Measurements from ENCODE around the gene RFT1.

RFT1 gene

GRCh38 chr3:53147903-53148400, 17.7 kb upstream of the RFT1 start:
- no peaks in the 10 kb centered on the region for H3K4me1 ChIP-seq (ENCODE audit: control insufficient read depth, insufficient read depth, low read length)
- H3K27ac ChIP-seq (ENCODE audit: low read length) = no peak overlapping the region

GRCh38 chr3:53147151-53147902, 17.1 kb upstream of the RFT1 start:
- no peak for DNase-seq (ENCODE audit: low read depth, low spot score)
- Histone ChIP-seq H3K36me3 (ENCODE audit: control insufficient read depth, insufficient read depth, low read length) (no peaks in the 10 kb centered on the region), H3K4me3 (ENCODE audit: low read length) (no peak overlapping the region), H3K27me3 (ENCODE audit: control insufficient read depth, insufficient read depth, low read length) (no peaks in the 10 kb centered on the region), H3K4me1 (ENCODE audit: control insufficient read depth, insufficient read depth, low read length) (peaks cover under 1% of the 10 kb centered on the region; the same call in 1 of the 2 replicates), H3K27ac (ENCODE audit: low read length) (no peak overlapping the region), H3K9me3 (ENCODE audit: control insufficient read depth, insufficient read depth, low read length) (no peaks in the 10 kb centered on the region)
- WGBS (ENCODE audit: insufficient coverage, insufficient read length) = no CpG with 5 or more reads among the region's 11 CpGs

More at GRCh38 chr3:53147903-53148400, 17.7 kb upstream of the RFT1 start:
- Histone ChIP-seq H3K36me3 (ENCODE audit: control insufficient read depth, insufficient read depth, low read length) (no peaks in the 10 kb centered on the region), H3K27me3 (ENCODE audit: control insufficient read depth, insufficient read depth, low read length) (no peaks in the 10 kb centered on the region), H3K4me3 (ENCODE audit: low read length) (no peak overlapping the region), H3K9me3 (ENCODE audit: control insufficient read depth, insufficient read depth, low read length) (no peaks in the 10 kb centered on the region)
- WGBS (ENCODE audit: insufficient coverage, insufficient read length) = no CpG with 5 or more reads among the region's 2 CpGs
- DNase-seq (ENCODE audit: low read depth, low spot score) = no peak

- no peaks in the 10 kb centered on the region for H3K27me3 ChIP-seq (ENCODE audit: control insufficient read depth, insufficient read depth, low read length)
- H3K4me1 ChIP-seq (ENCODE audit: control insufficient read depth, insufficient read depth, low read length) = peaks cover 2% of the 10 kb centered on the region; the same call in 1 of the 2 replicates
- no peak overlapping the region for H3K27ac ChIP-seq (ENCODE audit: low read length)
- WGBS (ENCODE audit: insufficient coverage, insufficient read length) = no CpG with 5 or more reads among the region's 7 CpGs
- H3K9me3 ChIP-seq (ENCODE audit: control insufficient read depth, insufficient read depth, low read length) = no peaks in the 10 kb centered on the region
- DNase-seq (ENCODE audit: low read depth, low spot score) = no peak
- H3K4me3 ChIP-seq (ENCODE audit: low read length) = no peak overlapping the region
- H3K36me3 ChIP-seq (ENCODE audit: control insufficient read depth, insufficient read depth, low read length) = no peaks in the 10 kb centered on the region
These were observed 16.2 kb upstream of the RFT1 start for GRCh38 chr3:53146319-53146891.

- Histone ChIP-seq H3K27me3 (ENCODE audit: control insufficient read depth, insufficient read depth, low read length) (no peaks in the 10 kb centered on the region), H3K36me3 (ENCODE audit: control insufficient read depth, insufficient read depth, low read length) (no peaks in the 10 kb centered on the region), H3K27ac (ENCODE audit: low read length) (no peak overlapping the region), H3K9me3 (ENCODE audit: control insufficient read depth, insufficient read depth, low read length) (no peaks in the 10 kb centered on the region), H3K4me1 (ENCODE audit: control insufficient read depth, insufficient read depth, low read length) (peaks cover 2% of the 10 kb centered on the region; the same call in 1 of the 2 replicates), H3K4me3 (ENCODE audit: low read length) (no peak overlapping the region)
- no peak for DNase-seq (ENCODE audit: low read depth, low spot score)
- no CpG with 5 or more reads among the region's 3 CpGs for WGBS (ENCODE audit: insufficient coverage, insufficient read length)
These were observed 15.5 kb upstream of the RFT1 start for GRCh38 chr3:53145713-53146080.

- Histone ChIP-seq H3K4me1 (ENCODE audit: control insufficient read depth, insufficient read depth, low read length) (peaks cover 2% of the 10 kb centered on the region; the same call in 1 of the 2 replicates), H3K27ac (ENCODE audit: low read length) (no peak overlapping the region), H3K9me3 (ENCODE audit: control insufficient read depth, insufficient read depth, low read length) (no peaks in the 10 kb centered on the region), H3K27me3 (ENCODE audit: control insufficient read depth, insufficient read depth, low read length) (no peaks in the 10 kb centered on the region), H3K36me3 (ENCODE audit: control insufficient read depth, insufficient read depth, low read length) (no peaks in the 10 kb centered on the region), H3K4me3 (ENCODE audit: low read length) (no peak overlapping the region)
- DNase-seq (ENCODE audit: low read depth, low spot score) = no peak
- WGBS (ENCODE audit: insufficient coverage, insufficient read length) = no CpG with 5 or more reads among the region's 11 CpGs
These were observed 14.9 kb upstream of the RFT1 start for GRCh38 chr3:53144862-53145712.

- no peak overlapping the region for H3K4me3 ChIP-seq (ENCODE audit: low read length)
- no peaks in the 10 kb centered on the region for H3K27me3 ChIP-seq (ENCODE audit: control insufficient read depth, insufficient read depth, low read length)
- H3K4me1 ChIP-seq (ENCODE audit: control insufficient read depth, insufficient read depth, low read length) = peaks cover 2% of the 10 kb centered on the region; the same call in 1 of the 2 replicates
- H3K36me3 ChIP-seq (ENCODE audit: control insufficient read depth, insufficient read depth, low read length) = no peaks in the 10 kb centered on the region
- H3K9me3 ChIP-seq (ENCODE audit: control insufficient read depth, insufficient read depth, low read length) = no peaks in the 10 kb centered on the region
- no peak overlapping the region for H3K27ac ChIP-seq (ENCODE audit: low read length)
- no CpG with 5 or more reads among the region's 4 CpGs for WGBS (ENCODE audit: insufficient coverage, insufficient read length)
- DNase-seq (ENCODE audit: low read depth, low spot score) = no peak
These were observed 14.2 kb upstream of the RFT1 start for GRCh38 chr3:53144446-53144845.

GRCh38 chr3:53142986-53143385, 12.8 kb upstream of the RFT1 start:
- Histone ChIP-seq H3K27ac (ENCODE audit: low read length) (no peak overlapping the region), H3K4me1 (ENCODE audit: control insufficient read depth, insufficient read depth, low read length) (peaks cover 2% of the 10 kb centered on the region; the same call in 1 of the 2 replicates), H3K9me3 (ENCODE audit: control insufficient read depth, insufficient read depth, low read length) (no peaks in the 10 kb centered on the region), H3K36me3 (ENCODE audit: control insufficient read depth, insufficient read depth, low read length) (no peaks in the 10 kb centered on the region), H3K4me3 (ENCODE audit: low read length) (no peak overlapping the region), H3K27me3 (ENCODE audit: control insufficient read depth, insufficient read depth, low read length) (no peaks in the 10 kb centered on the region)
- DNase-seq (ENCODE audit: low read depth, low spot score) = no peak
- no CpG with 5 or more reads among the region's 3 CpGs for WGBS (ENCODE audit: insufficient coverage, insufficient read length)

- peaks cover 2% of the 10 kb centered on the region; the same call in 1 of the 2 replicates for H3K4me1 ChIP-seq (ENCODE audit: control insufficient read depth, insufficient read depth, low read length)
- no peaks in the 10 kb centered on the region for H3K36me3 ChIP-seq (ENCODE audit: control insufficient read depth, insufficient read depth, low read length)
- no peaks in the 10 kb centered on the region for H3K9me3 ChIP-seq (ENCODE audit: control insufficient read depth, insufficient read depth, low read length)
- H3K27me3 ChIP-seq (ENCODE audit: control insufficient read depth, insufficient read depth, low read length) = no peaks in the 10 kb centered on the region
- no CpG with 5 or more reads among the region's 6 CpGs for WGBS (ENCODE audit: insufficient coverage, insufficient read length)
- DNase-seq (ENCODE audit: low read depth, low spot score) = no peak
- no peak overlapping the region for H3K27ac ChIP-seq (ENCODE audit: low read length)
- no peak overlapping the region for H3K4me3 ChIP-seq (ENCODE audit: low read length)
These were observed 10.9 kb upstream of the RFT1 start for GRCh38 chr3:53140847-53141845.

- Histone ChIP-seq H3K4me3 (ENCODE audit: low read length) (no peak overlapping the region), H3K36me3 (ENCODE audit: control insufficient read depth, insufficient read depth, low read length) (no peaks in the 10 kb centered on the region), H3K27me3 (ENCODE audit: control insufficient read depth, insufficient read depth, low read length) (no peaks in the 10 kb centered on the region), H3K4me1 (ENCODE audit: control insufficient read depth, insufficient read depth, low read length) (peaks cover 2% of the 10 kb centered on the region; the same call in 1 of the 2 replicates), H3K9me3 (ENCODE audit: control insufficient read depth, insufficient read depth, low read length) (no peaks in the 10 kb centered on the region), H3K27ac (ENCODE audit: low read length) (no peak overlapping the region)
- WGBS (ENCODE audit: insufficient coverage, insufficient read length) = no CpG with 5 or more reads among the region's 6 CpGs
- no peak for DNase-seq (ENCODE audit: low read depth, low spot score)
These were observed 9.9 kb upstream of the RFT1 start for GRCh38 chr3:53139906-53140846.
